Endothelial cell of umbilical vein (primary cell): Measurements from ENCODE around the gene HNRNPC. TPM values are rescaled to one million over a fixed set of nuclear protein-coding genes. Genes with fewer than 3 reads are reported as not detected.
A peak's percentile ranks its signal among the peaks of the same experiment; 100 is the strongest.

ENCODE experiments used
- BruUV-seq: library from RNA; stranded (reverse); fragments of 400-500 nt; replicated peaks from 2 replicates; lab custom pipeline; 2021; lab: Mats Ljungman, UMichigan
- CTCF ChIA-PET: fragments of 300-600, 350-600 bp; sonication (Branson Sonifier 250); formaldehyde crosslinking; loops from one replicate; lab custom pipeline; 2021; ENCODE audit warnings: antibody characterized with exemption, inconsistent platforms; lab: Charles Lee
- POLR2A ChIA-PET: fragments of 300-600, 350-600 bp; sonication (Branson Sonifier 250); formaldehyde crosslinking; loops from one replicate; lab custom pipeline; 2021; ENCODE audit warnings: antibody characterized with exemption, inconsistent platforms; lab: Charles Lee
- DNase-seq: peaks from one replicate; pipeline ENCODE4 v3.0.0-alpha.2; 2011; ENCODE audit warnings: low read depth, low spot score
- FAIRE-seq: peaks from 2 replicates; lab custom pipeline; 2011; peaks lifted over from hg19 to GRCh38; lab: Jason Lieb, UNC
- H2AFZ ChIP-seq: 2 replicates; pipeline ENCODE4 v1.6.0; 2012; ENCODE audit warnings: low read depth, low read length, control low read depth, inconsistent platforms
- H3K27ac ChIP-seq: 2 replicates; pipeline ENCODE4 v1.5.1; 2011; ENCODE audit warnings: low read depth, mild to moderate bottlenecking, control low read depth, low read length, moderate library complexity; ENCODE audit not compliant: insufficient read depth
- H3K27me3 ChIP-seq, 2 experiments: 2 replicates each; pipeline versions ENCODE4 v1.6.0 to v1.6.1; 2011; ENCODE audit warnings: low read length in 2 of 2, mixed read lengths in 1 of 2; ENCODE audit not compliant: control insufficient read depth in 2 of 2, insufficient read depth in 2 of 2
- H3K36me3 ChIP-seq, 2 experiments: 2 replicates in 1 of 2; 3 replicates in 1 of 2; pipeline ENCODE4 v1.5.1; 2011; ENCODE audit warnings: low read length in 2 of 2, mild to moderate bottlenecking in 1 of 2, moderate library complexity in 1 of 2; ENCODE audit not compliant: control insufficient read depth in 2 of 2, insufficient read depth in 2 of 2; ENCODE audit errors: extremely low read depth in 1 of 2
- H3K4me1 ChIP-seq: 3 replicates; pipeline ENCODE4 v1.5.1; 2011; ENCODE audit warnings: mild to moderate bottlenecking, low read length; ENCODE audit not compliant: control insufficient read depth, insufficient read depth; ENCODE audit errors: extremely low read depth
- H3K4me2 ChIP-seq: 2 replicates; pipeline ENCODE4 v1.6.1; 2011; ENCODE audit warnings: low read length, control low read depth, mixed read lengths; ENCODE audit not compliant: insufficient read depth
- H3K4me3 ChIP-seq, 3 experiments: fragments of 200-600 bp in 1 of 3; sonication (generic), shearing (Covaris generic) in 1 of 3; replicated peaks in 1 of 3; 2 replicates each; pipeline ENCODE4 v1.5.1; 2011 to 2016; ENCODE audit warnings: control low read depth in 3 of 3, low read length in 3 of 3, mild to moderate bottlenecking in 2 of 3, inconsistent platforms in 1 of 3, low read depth in 1 of 3, moderate library complexity in 1 of 3; ENCODE audit not compliant: insufficient read depth in 1 of 3
- H3K79me2 ChIP-seq: 2 replicates; pipeline ENCODE4 v1.6.0; 2012; ENCODE audit warnings: low read length, inconsistent platforms; ENCODE audit not compliant: control insufficient read depth, insufficient read depth
- H3K9ac ChIP-seq: replicated peaks from 2 replicates; pipeline ENCODE3; 2011; ENCODE audit warnings: low read length, control low read depth; ENCODE audit not compliant: insufficient read depth; ENCODE audit errors: extremely low read depth
- H3K9me1 ChIP-seq: replicated peaks from 3 replicates; pipeline ENCODE4 v1.6.0; 2011; ENCODE audit warnings: mild to moderate bottlenecking, low read length; ENCODE audit not compliant: control insufficient read depth, insufficient read depth; ENCODE audit errors: extremely low read depth
- H3K9me3 ChIP-seq: replicated peaks from 2 replicates; pipeline ENCODE4 v1.5.1; 2012; ENCODE audit warnings: low read length, inconsistent platforms; ENCODE audit not compliant: control insufficient read depth, insufficient read depth
- H4K20me1 ChIP-seq: replicated peaks from 2 replicates; pipeline ENCODE3; 2011; ENCODE audit warnings: mild to moderate bottlenecking, low read length; ENCODE audit not compliant: control insufficient read depth, insufficient read depth; ENCODE audit errors: extremely low read depth
- EZH2 ChIP-seq: IDR thresholded peaks from 2 replicates; pipeline ENCODE4 v1.6.1; 2012; ENCODE audit warnings: borderline replicate concordance, low read depth, mild to moderate bottlenecking, moderate library complexity, low read length, inconsistent platforms; ENCODE audit not compliant: severe bottlenecking
- FOS ChIP-seq: IDR thresholded peaks from 2 replicates; pipeline ENCODE4 v1.6.1; 2011; ENCODE audit warnings: mild to moderate bottlenecking, low read length, moderate library complexity, borderline replicate concordance; ENCODE audit not compliant: insufficient read depth
- GATA2 ChIP-seq: IDR thresholded peaks from 2 replicates; pipeline ENCODE4 v1.7.0; 2011; ENCODE audit warnings: low read depth, mild to moderate bottlenecking, moderate library complexity, mixed read lengths, low read length; ENCODE audit not compliant: insufficient read length, insufficient read depth
- MYC ChIP-seq: IDR thresholded peaks from one replicate; pipeline ENCODE4 v1.6.1; 2011; ENCODE audit warnings: mild to moderate bottlenecking, low read depth, low read length
- POLR2A ChIP-seq: IDR thresholded peaks from 2 replicates; pipeline ENCODE4 v1.6.1; 2012; ENCODE audit warnings: low read depth, mild to moderate bottlenecking, control low read depth, low read length
- POLR2AphosphoS5 ChIP-seq: IDR thresholded peaks from 2 replicates; pipeline ENCODE4 v1.6.1; 2012; ENCODE audit warnings: low read depth, mild to moderate bottlenecking, control low read depth, low read length, moderate library complexity; ENCODE audit not compliant: insufficient read depth
- dilution Hi-C: fragments of 300-500 bp; cut with MboI; formaldehyde crosslinking; loops from one replicate; pipeline ENCODE4 v1.15.0; 2019; ENCODE audit warnings: low sequenced_read_pairs; ENCODE audit not compliant: extremely low pct_ligation_motif_present
- intact Hi-C: fragments of 100-400 bp; cut with micrococcal nuclease; formaldehyde crosslinking; loops from one replicate; pipeline ENCODE4 v1.10.0; 2022
- polyA plus RNA-seq, 4 experiments: library from polyadenylated mRNA; depleted of rRNA in 3 of 4; stranded (reverse) in 3 of 4; unstranded in 1 of 4; fragments of >200 nt; gene quantifications; 2 replicates each; pipeline versions ENCODE4 v1.2.1 to v1.2.3, GENCODE V29; 2011 to 2012; ENCODE audit warnings: missing spikeins in 1 of 4
- total RNA-seq: library from RNA; stranded (reverse); gene quantifications from 2 replicates; pipeline ENCODE4 v1.2.3, GENCODE V29; 2021
- TF ChIP-seq, protein P1 (sequence below): IDR thresholded peaks from 2 replicates; pipeline ENCODE4 v1.6.1; 2011; ENCODE audit not compliant: insufficient read depth, insufficient read length

HNRNPC gene
- total and polyA plus RNA-seq, 2 donors (not counting 3 experiments of a cell fraction or from before 2014, with no cell fraction given) = 531 to 674 TPM

DNA sequence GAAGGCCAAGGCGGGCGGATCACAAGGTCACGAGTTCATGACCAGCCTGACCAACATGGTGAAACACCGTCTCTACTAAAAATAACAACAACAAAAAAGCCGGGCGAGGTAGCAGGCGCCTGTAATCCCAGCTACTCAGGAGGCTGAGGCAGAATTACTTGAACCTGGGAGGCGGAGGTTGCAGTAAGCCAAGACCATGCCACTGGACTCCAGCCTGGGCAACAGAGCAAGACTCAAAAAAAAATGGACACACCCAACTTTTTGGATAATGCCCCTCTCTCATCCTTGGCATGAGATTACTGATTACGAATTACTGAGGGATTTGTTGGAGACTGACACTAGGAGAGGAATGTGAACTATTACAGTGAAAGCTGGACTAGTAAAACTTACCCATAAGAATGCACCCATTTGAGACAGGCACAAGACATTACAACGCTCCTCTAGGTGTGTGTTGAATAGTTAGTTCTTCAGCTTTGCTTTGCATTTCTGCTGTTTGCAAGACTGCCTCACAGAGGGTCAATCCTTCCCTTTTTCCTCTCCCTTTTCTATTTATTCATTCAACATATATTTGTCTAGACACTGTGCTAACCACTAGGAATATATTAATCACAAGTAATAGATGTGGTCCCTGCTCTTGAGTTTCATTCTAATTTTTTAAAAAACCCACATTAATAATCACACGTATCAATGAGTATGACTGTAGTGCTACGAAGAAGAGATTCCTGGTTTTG, 67.3 kb downstream of the HNRNPC start:
- Histone ChIP-seq H3K9me3 (no peaks in the 10 kb centered on the region), H2AFZ (no peak overlapping the region), H3K4me3 (no peak overlapping the region), H3K4me1 (no peaks in the 10 kb centered on the region), H3K27ac (no peak overlapping the region), H3K4me2 (no peak overlapping the region), H3K79me2 (no peaks in the 10 kb centered on the region), H3K36me3 (peaks cover 17 to 22% of the 10 kb centered on the region in 2 experiments), H4K20me1 (no peaks in the 10 kb centered on the region), H3K9ac (no peak overlapping the region), H3K27me3 (no peaks in the 10 kb centered on the region), H3K9me1 (no peaks in the 10 kb centered on the region)
- dilution Hi-C loops (no loop called here), intact Hi-C loops (no loop called here)
- ChIA-PET POLR2A (no interaction called here), CTCF (no interaction called here)
- FAIRE-seq = no peak
- TF ChIP-seq GATA2 = no peak
- TF ChIP-seq POLR2A = peak; percentile 33
- DNase-seq = no peak
- BruUV-seq = no TSS peak

DNA sequence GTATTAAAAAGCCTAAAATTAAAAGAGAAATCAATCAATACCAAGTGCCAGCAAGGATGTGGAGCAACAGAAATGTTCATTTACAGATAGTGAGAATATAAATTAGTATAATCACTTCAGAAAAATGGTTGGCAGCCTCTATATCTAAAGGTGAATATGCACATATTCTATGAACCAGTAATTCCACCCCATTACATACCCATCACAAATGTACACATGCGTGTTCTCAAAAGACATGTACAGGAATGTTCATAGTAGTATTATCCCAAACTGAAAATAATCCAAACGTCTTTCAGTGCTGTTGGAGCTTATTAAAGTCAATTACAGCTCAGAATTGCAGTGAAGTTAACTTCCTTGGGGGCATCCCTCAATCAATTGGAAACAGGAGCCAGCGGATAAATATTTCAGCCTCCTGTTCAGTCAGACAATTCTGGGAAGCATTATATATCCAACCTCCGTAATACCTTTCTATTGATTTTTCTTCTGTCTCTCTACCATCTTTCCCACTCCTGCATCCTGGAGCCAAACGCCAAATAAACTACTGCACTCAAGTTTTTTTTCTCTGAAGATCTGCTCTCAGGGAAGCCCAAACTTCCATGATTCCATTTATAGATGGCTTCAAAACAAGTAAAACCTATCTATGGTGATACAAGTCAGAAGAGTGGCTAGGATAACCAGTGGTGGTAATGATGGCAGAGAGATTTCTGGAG, 68.3 kb downstream of the HNRNPC start:
- no peak for FAIRE-seq

More for the DNA sequence above, 68.3 kb downstream of the HNRNPC start:
- POLR2A ChIA-PET = no interaction called here
- Histone ChIP-seq H3K4me2 (no peak overlapping the region), H4K20me1 (no peaks in the 10 kb centered on the region), H3K4me1 (no peaks in the 10 kb centered on the region), H3K4me3 (no peak overlapping the region), H3K9ac (no peak overlapping the region), H3K9me3 (no peaks in the 10 kb centered on the region), H3K27ac (no peak overlapping the region), H3K9me1 (no peaks in the 10 kb centered on the region), H3K79me2 (no peaks in the 10 kb centered on the region), H3K27me3 (no peaks in the 10 kb centered on the region), H2AFZ (no peak overlapping the region), H3K36me3 (peaks cover 11 to 13% of the 10 kb centered on the region in 2 experiments)
- dilution Hi-C loops (no loop called here), intact Hi-C loops (no loop called here)
- CTCF ChIA-PET = no interaction called here
- DNase-seq = no peak
- BruUV-seq = no TSS peak
- TF ChIP-seq MYC (no peak), POLR2A (peak; percentile 5), FOS (no peak), EZH2 (no peak), POLR2AphosphoS5 (peak; percentile 21), GATA2 (no peak)
- TF ChIP-seq, protein P1, sequence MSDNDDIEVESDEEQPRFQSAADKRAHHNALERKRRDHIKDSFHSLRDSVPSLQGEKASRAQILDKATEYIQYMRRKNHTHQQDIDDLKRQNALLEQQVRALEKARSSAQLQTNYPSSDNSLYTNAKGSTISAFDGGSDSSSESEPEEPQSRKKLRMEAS = no peak
